RPMI8226 (cell line): ENCODE results near the gene ID1.
"Not testable (repeated sequence)": the region's sequence is repeated elsewhere in the genome, so short reads cannot be mapped to it uniquely, and the experiment has no call there.

Experiments
- DNase-seq: peaks from one replicate; pipeline ENCODE4 v3.0.0-alpha.2; 2015

Gene ID1

DNA sequence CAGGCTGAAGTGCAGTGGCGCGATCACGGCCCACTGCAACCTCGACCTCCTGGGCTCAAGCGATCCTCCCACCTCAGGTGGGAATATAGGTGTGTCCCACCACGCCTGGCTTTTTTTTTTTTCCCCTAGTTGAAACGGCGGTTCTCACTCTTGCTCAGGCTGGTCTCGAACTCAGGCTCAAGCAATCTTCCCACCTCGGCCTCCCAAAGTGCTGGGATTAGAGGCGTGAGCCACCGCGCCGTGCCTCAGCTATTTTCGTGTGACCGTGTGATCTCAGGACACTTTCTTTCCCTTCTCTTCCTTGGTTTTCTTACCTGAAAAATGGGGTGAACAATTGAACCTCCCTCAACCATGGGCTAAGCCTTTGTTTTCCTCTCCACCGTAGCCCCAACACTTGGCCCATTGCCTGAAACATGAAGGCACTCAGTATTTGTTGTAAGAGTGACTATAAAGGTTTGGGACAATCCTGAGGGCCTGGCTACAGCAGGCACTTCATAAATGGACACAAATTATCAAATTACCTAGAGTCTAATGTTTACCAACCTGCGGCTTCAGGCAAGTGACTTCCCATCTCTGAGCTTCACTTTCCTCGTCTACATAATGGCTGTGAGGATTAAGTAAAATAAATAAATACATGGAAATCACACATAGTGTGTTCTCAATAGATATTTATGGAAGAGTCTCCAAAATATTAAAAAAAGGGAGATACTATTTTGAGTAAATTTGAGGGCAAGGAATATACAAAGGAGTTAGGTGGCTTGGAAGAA is 31.4 kb upstream of the ID1 start:
- peak; percentile 49 for DNase-seq

DNA sequence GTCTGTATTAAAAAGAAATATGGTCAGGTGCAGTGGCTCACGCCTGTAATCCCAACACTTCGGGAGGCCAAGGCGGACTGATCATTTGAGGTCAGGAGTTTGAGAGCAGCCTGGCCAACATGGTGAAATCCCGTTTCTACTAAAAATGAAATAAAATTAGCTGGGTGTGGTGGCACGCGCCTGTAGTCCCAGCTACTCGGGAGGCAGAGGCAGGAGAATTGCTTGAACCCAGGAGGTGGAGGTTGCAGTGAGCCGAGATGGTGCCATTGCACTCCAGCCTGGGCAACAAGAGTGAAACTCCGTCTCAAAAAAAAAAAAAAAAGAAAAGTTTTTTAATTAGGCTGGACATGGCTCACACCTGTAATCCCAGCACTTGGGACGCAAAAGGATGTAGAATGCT is 30.1 kb upstream of the ID1 start:
- DNase-seq: not testable (repeated sequence)

DNA sequence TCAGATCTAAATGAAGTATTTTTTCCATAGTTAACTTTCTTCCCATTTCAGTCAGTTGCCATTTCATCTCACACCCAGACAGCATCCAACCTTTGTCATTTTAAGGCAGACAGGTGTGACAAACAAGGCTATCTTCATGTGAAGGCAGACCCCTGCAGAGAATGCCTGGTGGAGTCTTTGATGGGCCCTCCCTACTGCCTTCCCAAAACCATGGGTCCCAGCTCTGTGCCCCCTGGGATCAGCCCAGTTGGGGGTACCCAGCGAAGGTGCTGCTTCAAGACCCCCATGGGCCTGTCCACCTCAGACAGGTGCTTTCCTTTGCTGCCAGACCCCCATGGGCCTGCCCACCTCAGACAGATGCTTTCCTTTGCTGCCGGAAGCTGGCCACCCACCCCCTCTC is 28.3 kb upstream of the ID1 start:
- no peak for DNase-seq

DNA sequence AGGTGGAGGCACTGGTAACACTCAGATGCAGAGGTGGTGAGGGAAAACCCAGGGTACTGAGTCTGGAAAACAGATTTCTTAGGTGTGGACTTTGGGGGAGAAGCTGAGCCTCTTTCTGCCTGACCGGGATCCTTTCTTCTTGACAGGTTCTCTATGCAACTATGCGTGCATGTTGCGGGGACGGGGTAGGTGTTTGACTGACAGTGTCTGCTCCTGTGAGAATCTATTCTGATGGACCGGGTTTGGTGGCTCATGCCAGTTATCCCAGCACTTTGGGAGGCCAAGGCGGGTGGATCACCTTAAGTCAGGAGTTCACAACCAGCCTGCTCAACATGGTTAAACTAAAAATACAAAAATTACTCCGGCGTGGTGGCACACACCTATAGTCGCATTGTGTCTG is 27.9 kb upstream of the ID1 start:
- no peak for DNase-seq

DNA sequence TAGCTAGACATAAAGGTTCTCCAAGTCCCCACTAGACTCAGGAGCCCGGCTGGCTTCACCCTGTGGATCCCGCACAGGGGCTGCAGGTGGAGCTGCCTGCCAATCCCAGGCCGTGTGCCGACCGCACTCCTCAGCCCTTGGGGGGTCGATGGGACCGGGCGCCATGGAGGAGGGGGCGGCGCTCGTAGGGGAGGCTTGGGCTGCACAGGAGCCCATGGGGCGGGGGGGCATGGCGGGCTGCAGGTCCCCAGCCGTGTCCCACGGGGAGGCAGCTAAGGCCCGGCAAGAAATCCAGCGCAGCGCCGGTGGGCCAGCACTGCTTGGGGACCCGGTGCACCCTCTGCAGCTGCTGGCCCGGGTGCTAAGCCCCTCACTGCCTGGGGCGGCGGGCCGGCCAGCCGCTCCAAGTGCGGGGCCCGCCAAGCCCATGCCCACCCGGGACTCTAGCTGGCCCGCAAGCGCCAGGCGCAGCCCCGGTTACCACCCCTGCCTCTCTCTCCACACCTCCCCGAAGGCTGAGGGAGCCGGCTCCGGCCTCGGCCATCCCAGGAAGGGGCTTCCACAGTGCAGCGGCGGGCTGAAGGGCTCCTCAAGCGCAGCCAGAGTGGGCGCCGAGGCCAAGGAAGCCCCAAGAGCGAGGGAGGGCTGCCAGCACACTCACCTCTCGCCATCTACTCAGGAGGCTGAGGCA is 26.5 kb upstream of the ID1 start:
- DNase-seq: no peak

DNA sequence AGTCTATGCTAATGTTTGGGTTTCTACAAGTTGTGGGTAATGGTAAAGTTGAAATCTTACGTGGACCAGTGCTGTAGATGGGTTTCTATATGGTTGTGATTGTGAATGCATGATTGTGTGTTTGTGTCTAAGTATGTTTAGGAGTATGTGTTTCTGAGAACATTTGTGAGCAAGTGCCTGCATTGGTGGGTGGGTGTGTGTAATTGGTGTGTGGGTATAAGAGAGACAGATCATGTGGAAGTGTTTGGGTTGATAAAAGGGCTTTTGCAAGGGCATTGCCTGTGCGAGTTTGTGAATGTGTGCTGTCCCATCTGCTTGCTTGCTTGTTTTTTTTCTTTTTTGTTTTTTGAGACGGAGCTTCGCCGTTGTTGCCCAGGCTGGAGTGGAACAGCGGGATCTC is 25.8 kb upstream of the ID1 start:
- DNase-seq: no peak

DNA sequence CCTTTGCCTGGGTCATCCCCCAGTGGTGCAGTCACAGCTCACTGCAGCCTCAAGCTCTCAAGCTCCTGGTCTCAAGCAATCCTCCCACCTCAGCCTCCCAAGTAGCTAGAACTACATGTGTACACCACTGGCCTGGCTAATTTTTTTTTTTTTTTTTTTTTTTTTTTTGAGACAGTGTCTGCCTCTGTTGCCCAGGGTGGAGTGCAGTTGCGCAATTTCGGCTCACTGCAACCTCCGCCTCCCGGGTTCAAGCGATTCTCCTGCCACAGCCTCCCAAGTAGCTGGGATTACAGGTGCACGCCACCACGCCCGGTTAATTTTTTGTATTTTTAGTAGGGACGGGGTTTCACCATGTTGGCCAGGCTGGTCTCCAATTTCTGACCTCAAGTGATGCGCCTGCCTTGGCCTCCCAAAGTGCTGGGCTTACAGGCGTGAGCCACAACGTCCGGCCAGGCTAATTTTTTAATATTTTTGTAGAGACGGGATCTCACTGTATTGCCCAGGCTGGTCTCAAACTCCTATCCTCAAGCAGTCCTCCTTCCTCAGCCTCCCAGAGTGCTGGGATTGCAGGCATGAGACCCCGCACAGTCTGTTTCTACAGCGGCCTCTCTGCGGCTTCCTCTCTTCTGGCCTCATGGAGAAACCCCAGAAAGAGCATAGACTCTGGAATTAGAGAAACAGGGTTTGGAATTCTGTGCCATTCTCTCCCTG is 25.0 kb upstream of the ID1 start:
- DNase-seq: not testable (repeated sequence)

DNA sequence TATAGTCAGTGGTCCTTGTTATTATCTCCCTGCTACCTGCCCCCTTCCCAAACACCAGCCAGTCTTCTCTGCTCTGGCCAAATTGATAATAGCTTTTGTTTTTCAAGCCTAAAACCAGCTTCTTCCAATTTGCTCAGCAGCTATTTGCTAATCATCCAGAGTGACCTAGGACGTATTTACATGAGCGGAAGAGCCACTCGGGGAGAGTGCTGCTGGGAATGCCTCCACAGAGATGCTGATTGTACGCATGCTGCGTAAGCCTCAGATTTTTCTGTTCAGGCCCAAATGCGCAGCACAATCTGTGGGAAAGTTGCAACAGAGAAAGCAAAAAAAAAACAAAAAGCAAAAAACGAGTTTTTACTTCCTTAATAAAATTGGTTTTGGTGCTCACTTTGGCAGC is 24.4 kb upstream of the ID1 start:
- DNase-seq: no peak

DNA sequence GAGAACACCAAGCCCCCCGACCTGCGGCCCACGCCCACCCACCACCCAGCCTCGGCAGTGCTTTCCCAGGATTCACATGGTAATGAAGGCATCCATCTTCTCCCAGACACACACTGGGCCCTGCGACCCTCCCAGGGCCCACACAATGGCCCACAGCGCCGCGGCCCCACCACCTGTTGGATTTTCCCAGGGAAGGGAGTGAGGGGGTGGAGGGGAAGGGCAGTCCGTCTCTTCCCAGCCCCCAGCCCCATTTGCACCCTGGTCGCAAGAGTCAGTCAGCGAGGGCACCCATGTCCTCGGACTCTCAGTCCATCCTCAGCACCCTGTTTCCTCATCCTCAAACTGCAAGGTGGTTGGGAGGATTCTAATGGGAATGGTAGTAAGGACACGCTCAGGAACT is 23.7 kb upstream of the ID1 start:
- DNase-seq: no peak

DNA sequence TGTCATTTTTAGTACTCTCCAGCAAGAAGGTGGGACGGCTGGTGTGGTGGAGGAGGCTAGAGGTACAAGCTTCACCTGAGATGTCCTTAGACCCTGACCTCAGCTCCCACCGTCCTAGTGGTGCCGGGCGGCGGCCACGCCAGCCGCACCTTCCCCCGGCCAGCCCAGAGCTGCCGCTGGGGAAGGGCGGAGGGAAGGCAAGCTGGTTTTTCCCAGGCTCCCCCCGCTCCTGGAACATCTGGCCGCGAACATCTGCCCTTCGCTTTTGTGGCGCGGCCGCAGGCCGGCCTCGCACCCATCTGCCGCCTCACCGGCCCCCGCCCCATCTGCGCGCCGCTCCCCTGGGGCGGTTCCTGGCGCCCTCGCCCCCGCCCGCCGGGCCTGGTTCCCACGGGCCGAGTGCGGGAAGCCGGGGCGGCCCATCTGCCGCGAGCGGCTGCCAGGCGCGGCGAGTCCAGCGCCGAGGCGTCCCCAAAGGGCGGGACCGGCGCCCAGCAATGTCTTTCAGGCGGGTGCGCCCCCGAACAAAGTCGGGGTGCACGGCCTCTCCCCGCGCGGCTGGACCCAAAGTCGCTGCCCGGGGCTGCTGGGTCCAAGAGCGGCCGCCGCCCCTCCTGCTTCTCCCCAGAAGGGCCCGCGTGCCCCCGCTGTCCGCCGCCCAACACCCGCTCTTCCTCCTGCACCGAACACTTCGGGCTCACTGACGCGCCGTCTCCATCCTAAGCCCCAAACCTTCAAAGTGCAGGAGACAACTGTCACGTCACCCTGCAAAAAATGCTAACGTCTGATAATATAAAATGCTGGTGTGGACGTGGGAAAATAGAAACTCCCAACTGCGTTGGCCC is 17.3 kb upstream of the ID1 start:
- DNase-seq: peak; percentile 62

DNA sequence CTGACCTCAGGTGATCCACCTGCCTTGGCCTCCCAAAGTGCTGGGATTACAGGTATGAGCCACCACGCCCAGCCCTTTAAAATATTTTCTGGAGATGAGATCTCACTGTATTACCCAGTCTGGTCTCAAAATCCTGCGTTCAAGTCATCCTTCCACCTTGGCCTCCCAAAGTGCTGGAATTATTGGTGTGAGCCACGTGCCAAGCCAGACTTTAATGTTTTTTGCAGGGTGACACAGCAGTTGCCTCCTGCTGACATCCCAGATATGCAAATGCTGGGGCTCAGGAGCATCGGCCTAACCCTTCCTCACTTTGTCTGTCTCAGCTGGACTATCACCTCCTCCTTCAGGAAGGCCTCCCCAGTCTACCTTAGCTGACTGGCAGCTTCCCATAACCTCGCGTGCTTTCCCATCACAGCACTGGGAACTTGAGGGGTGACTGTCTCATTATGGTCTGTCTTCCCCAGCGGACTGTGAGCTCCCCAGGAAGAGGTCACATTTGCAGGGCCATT is 14.3 kb upstream of the ID1 start:
- DNase-seq: no peak

DNA sequence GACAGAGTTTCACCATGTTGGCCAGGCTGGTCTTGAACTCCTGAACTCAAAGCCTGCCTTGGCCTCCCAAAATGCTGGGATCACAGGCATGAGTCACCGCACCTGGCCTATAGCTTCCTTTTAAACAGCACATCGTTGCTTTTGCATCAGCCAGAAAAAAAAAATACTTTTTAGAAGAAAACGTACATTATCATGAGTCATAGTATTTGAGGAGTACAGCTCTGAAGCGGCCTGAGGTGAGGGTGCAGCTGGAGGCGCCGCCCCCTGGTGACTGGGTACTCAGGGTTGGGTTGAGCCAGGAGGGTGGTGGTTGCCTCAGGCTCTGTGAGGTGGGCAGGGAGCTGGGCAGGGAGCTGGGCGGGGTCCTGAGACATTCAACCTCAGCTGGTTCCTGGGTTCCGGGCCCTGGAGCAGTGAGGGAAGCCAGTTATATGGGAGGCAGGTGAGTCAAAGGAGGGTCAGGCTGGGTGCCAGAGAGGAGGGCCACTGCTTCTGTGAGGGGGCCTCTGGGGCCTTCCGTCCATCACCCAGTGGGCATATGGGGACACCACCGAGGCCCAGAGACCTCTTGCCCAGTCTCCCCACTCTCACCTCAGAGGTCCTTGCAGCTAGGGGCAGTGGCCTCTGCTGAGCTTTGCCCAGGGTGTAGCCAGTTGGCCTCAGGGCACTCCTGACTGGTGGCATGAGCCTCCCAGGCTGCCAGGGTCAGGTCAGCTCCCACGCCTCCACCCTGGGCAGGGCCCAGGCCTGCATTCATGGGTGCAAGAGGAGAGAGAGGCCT is 11.7 kb upstream of the ID1 start:
- peak; percentile 28 for DNase-seq

DNA sequence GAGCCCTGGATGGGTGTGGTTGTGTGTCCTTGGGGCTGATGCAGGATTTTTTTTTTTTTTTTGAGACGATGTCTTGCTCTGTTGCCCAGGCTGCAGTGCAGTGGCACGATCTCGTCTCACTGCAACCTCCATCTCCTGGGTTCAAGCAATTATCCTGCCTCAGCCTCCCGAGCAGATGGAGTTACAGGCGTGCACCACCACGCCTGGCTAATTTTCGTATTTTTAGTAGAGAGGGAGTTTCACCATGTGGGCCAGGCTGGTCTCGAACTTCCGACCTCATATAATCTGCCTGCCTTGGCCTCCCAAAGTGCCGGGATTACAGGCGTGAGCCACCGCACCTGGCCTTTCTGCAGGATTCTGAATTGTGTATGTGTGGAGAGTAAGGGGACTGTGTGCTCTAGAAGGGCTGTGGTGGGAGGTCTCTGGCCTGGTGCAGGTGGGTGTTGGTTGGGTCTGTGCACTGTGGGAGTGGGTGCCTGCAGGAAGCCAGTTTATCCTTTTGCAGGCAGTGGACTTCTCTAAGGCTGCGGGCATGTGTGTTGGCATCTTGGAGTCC is 11.0 kb upstream of the ID1 start:
- no peak for DNase-seq

DNA sequence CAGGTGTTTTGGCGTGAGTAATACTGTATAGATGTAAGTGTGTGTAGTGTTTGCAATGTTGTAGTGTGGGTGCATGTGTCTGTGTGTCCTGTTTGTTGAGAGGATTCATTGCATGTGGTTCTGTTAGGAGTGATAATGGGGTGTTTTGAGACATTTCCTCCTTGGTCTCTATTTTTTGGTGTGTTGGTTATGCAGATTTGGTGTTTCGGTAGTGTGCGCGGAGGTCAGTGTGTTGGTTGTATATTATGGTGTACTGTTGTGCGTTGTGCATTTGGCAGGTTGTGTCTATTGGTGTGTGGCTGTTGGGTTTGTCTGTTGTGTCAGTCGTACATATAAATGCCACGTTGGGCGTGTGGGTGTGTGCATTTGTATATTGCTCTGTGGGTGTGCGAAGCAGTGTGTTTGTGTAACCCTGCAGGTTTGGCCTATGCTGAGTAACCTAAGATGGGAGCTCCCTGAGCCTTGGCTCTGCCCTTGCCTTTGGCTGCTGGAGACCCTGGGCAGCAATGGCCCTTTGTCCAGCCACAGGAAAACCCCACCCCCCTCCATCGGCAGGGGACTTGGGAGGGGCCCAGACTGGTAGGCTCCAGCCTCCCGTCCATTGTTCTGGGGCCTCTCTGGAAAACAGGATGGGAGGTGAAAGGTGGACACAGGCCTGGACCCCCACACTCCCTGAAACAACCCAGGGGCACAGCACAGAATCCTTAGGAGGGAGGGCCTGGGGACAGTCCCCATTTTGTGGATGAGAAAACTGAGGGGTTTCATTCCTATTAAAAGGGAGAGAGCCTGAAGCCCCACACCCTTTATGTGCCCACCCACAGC is 10.3 kb upstream of the ID1 start:
- DNase-seq: no peak

DNA sequence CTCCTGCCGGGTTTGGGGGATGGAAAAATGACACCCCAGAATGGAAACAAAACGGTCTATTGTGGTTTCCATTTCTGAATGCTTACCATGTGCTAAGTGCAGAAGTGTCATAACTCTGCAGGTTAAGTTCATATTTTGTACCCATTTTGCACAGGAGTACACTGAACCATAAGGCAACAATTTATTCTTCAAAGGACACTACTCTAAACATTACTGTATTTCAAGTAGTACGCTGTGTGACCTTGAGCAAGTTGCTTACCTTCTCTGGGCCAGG is 9.8 kb upstream of the ID1 start:
- DNase-seq: no peak

DNA sequence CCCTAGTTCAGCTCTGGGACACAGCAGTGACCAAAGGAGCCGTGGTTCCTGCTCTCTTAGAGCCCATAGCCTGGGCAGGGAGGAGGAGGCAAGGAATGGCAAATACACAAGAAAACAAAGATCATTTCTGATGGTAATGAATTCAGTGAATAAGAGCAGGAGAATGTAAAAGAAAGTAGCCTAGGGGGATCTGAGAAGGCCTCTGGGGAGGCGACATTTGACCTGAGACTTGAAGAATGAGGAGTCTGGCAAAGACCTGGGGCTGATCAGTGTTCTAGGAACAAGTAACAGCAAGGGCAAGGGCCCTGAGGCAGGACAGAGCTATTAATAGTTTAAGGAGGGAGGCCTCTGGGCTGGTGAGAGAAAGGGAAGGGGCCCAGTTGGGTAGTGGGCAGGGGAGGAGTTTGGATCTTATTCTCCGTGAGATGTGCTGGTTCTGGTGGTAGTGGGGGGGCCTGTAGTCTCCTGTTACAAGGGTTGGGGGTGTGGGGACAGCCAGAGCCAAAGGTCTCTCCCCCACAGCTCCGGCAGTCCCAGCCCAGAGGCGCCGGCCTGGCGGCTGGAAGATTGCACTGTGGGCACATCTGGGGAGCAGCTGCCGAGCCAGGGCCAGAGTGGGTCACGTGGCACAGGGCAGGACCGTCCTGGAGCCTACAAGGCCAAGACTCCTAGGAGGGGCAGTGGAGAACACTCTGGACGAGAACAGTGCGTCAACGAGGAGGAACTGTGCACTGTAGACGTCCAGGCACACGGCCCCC is 9.3 kb upstream of the ID1 start:
- DNase-seq: peak; percentile 83

DNA sequence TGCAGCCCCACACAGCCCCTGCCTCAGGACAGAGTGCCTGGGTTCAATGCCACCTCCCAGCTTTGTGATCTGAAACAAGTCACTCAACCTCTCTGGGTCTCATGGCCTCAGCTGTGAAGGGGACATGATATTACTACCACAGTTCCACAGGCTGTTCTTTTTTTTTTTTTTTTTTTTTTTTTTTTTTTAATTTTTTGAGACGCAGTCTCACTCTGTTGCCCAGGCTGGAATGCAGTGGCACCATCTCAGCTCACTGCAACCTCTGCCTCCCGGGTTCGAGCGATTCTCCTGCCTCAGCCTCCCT is 8.7 kb upstream of the ID1 start:
- not testable (repeated sequence) for DNase-seq

DNA sequence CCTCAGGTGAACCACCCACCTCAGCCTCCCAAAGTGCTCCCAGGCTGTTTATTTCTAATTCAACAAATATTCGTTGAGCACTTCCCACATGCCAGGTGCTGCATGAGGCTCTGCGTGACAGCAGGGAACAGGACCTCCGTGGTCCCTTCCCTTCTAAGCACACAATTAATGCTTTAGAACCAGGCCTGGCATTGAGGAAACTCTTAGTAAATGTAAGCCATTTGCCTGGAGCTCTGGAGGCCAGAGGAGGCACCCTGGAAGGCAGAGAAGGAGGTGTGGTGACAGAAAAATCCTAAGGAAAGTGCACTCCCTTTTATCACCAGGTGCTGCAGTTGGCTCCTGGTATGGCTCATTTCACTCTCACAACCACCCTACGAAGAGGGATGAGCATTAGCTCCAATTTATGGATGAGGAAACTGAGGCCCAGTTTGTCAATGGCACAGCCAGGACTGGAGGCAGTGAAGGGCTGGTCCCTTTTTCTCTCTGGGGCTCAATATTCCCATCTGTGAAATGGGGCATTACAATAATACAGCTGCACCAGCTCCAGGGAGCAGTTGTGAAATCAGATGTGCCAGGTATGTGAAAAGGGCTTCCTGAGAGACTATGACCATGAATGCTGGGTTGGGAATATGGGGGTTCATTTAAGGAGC is 8.1 kb upstream of the ID1 start:
- DNase-seq: no peak

DNA sequence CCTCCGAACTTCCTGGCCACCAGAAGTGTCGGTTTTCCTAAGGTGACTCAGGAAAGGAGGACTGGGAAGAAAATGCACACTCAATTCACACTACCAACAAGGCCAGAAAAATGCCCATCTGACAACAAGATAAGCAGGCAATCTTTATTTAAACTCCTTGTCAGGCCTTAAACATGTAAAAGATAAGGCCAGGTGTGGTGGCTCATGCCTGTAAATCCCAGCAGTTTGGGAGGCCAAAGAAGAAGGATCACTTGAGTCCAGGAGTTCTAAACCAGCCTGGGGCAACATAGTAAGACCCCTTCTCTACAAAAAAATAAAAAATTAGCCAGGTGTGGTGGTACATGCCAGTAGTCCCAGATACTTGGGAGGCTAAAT is 7.6 kb upstream of the ID1 start:
- no peak for DNase-seq

DNA sequence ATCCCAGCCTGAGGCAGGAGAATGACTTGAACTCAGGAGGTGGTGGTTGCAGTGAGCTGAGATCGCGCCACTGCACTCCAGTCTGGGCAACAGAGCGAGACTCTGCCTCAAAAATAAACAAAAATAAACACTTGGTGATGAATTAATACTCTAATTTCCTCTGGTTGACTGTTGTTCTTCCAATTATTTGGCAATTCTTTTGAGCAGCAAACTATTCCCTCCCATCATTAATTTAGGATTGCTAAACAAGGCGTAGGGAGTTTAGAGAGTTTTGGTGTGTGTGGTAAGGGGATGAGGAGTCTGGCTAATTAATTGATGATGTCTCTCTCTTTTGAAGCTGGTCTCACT is 2.7 kb upstream of the ID1 start:
- no peak for DNase-seq
